HG03558 (cell line): Measurements from ENCODE around the gene TRAM2.
"Not testable (repeated sequence)": the region's sequence is repeated elsewhere in the genome, so short reads cannot be mapped to it uniquely, and the experiment has no call there.

Experiments
- ATAC-seq: cut with Tn5 transposase; IDR thresholded peaks from one replicate; pipeline ENCODE4 v1.9.1; 2021; ENCODE audit warnings: moderate number of reproducible peaks; ENCODE audit not compliant: unreplicated experiment; ENCODE audit errors: extremely low read depth

TRAM2 gene

GRCh38 chr6:52499026-52499425 lies 77.8 kb downstream of the TRAM2 start:
- no peak for ATAC-seq

DNA sequence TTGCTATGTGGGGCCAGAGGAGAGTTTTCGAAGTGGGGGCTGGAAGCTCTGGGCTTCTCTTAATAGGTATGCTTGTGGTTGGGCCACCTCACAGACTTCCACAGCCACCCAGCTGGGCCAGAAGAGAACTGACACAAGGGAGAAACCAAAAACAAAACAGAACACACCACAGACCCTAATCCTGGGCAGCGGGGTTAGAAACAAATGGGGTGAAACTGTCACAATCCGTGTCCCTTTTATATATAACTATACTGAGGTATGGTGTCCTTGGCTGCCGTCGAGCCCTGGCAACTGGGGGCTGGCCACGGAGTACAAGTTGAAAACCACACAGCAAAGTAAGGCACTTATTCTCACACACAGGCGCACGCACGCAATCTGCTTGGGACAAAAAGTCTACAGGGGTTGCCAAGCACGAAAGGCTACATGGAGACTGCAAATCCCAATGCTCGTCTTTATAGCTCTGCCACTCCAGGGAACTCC lies 78.3 kb downstream of the TRAM2 start:
- peak; percentile 29 for ATAC-seq

DNA sequence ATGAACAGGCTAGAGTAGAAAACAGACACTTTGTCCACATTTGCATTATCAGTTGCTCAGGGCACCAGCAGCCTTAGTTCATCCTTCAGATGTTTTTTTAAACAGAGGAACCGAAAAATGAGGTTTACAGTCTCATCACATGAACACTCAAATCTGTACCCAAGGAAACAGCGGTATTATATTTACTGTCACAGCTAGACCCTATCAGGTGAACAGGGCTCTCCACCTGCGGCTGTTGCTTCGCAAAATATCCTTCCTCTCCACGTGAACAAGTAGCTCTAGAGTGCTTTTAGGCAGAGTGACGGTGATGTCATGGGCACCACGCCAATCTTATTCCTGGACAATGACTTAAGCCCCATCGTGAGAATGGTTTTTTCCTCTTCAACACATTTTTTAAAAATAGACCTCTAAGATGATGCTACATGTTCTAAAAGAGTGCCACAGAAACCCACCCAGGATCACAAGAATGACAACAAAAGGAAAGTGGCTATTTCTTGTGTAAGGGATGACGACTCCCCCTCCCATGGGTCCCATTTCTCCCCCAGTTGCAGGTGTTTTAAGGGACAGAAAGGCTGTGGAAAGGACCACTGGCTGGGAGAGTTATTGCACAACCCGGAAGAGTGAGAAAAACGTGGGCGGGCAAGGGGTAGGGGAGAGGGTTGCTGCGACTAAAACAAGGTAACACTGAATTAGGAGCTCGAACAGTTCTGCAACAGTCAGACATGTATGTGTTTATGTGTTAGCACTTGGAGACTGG lies 79.0 kb downstream of the TRAM2 start:
- peak; percentile 86 for ATAC-seq

DNA sequence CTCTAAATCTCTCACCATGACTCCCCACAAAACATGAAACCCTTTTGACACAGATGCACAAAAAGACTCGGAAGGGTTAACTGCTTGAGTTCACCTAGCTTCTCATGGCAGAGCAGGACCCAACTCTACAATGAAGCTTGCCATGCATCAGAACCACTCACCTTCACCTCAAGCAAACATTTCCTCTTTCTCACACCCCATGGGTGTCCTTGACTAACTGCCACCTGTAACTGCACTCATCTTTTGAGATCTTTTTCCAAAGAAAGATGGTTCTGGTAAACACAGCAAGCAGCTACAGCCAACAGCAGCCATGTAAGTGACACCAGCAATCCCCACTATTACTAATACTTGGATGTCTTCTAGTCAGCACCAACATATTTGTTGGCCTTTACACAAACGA lies 80.2 kb downstream of the TRAM2 start:
- ATAC-seq: no peak

GRCh38 chr6:52495922-52496321 lies 80.9 kb downstream of the TRAM2 start:
- no peak for ATAC-seq

- no peak for ATAC-seq
Observed at GRCh38 chr6:52494298-52495072, 82.4 kb downstream of the TRAM2 start.

- ATAC-seq: no peak
Observed at GRCh38 chr6:52493669-52494068, 83.2 kb downstream of the TRAM2 start.

DNA sequence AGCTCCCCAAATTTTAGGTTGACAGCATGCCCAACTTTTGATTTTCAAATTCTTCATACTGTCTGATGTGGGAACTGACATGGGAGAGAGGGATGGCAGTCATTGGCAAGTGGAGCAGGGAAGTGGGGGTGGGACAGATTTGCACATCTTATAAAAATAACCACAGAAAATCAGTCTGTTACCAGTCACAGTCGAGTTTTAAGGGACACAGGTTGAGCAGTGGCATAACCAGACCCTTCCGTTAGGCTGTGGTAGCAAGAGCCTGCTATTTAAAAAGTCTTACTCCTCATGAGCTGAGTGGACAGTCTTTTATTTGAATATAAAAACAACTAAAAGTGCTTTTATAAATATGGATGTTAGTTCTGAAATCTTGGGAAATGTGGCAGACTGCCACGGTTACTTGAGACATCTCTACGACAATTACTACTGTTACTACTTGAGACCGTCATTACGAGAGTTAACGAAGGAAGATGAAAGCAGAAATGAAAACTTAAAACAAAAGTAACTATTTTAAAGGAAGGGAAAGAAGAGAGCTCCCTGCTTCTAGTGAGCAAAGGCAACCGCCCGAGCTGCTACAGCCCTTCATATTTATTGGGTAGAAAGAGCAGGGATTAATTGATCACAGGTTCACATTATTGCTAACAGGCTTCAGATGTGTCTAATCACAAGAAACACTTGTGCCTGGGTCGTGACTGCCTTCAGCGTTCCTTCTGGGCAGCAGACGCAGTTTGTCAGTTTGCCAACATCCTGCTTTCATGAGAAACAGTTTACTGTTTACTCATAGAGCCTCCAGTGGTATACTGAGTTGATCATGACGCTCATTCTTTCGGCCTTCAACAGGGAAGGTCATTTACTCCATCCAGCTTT lies 85.4 kb downstream of the TRAM2 start:
- peak; percentile 59 for ATAC-seq

GRCh38 chr6:52489881-52490280 lies 87.0 kb downstream of the TRAM2 start:
- no peak for ATAC-seq

DNA sequence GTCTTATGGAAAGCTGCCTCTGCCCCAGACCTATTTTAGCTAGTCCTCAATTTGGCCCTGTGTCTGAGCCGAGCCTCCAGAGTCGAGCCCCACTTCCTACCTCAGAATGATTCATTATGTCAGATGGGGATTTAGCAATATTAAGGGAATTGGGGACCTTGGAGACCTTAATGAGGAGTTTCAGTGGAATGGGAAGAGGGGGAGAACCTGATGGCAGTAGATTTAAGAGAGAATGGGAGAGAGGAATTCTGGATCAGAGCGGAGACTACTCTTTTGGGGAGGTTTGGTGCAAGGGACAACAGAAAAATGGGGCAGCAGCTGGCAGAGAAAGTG lies 93.2 kb downstream of the TRAM2 start:
- ATAC-seq: no peak

DNA sequence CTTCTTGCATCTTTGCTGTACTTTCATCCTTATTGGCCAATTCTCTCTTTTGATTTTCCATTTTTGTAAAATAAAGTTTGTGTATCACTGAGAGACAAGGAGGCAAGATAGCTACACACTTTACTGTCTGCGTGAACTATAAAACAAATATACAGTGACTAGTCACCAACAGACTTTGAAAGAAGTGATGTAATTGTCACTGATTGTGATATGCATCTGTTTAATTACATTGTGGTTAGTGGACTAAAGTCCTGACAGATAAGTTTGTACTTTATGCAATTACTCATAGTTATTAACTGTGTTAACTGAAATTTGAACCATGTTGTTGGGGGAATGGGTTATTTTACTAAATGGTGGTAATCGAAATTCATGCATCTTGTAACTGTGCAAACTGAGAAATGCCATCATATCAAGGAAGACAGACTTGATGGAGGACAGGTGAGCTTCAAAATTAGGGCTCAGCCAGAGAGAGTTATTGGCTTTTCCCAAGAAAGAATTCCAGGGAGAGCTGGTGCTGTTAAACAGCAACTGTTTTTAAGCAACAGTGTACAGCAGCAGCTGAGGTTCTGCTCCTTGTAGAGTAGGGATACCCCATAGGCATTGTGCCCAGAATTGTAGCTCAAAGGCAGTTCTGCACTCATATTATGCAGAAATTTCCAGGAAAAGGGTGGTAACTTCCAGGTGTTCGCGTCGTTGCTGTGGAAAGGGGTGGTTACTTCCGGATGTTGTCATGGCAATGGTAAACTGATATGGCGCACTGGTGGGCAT lies 93.8 kb downstream of the TRAM2 start:
- no peak for ATAC-seq

DNA sequence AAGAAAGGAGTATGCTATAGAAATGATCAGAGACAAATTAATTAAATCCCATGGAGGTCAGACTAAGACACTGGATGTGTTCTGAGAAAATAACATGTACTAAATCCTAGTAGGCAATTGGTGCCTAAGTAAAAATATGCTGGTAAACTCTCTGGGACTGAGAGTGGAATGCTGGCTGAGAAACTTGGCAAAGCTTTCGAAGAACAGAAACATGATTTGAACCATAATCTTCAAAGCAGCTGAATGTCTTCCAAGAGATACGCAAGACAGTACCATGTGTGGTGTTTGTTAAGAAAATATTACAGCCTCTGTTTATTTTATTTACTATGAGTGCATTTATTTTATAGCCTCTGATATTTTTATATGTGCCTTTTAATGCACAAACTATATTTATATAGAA lies 101.6 kb downstream of the TRAM2 start:
- ATAC-seq: no peak

DNA sequence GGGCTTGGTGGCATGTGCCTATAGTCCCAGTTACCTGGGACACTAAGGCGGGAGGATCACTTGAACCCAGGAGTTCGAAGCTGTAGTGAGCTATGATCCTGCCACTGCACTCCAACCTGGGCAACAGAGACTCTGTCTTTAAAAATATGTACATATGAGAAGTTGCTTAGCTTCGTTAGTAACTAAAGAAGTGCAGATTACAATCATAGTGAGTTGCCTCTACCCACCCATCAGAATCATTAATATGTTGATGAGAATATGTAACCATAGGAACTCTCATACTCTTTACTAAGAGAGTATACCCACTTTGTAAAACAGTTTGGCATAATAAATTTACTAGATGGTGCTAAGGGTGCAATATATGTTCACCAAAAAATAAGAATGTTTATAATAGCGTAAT lies 102.7 kb downstream of the TRAM2 start:
- ATAC-seq: no peak

DNA sequence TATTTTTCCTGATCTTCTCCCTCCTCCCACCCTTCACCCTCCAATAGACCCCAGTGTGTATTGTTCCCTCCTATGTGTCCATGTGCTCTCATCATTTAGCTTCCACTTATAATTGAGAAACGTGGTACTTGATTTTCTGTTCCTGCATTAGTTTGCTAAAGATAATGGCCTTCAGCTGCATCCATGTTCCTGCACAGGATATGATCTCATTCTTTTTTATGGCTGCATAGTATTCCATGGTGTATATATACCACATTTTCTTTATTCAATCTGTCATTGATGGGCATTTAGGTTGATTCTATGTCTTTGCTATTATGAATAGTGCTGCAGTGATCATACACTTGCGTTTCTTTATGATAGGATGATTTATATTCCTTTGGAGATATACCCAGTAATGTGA lies 115.7 kb downstream of the TRAM2 start:
- not testable (repeated sequence) for ATAC-seq

- no peak for ATAC-seq
Observed at GRCh38 chr6:52457096-52457495, 119.8 kb downstream of the TRAM2 start.

- no peak for ATAC-seq
Observed at GRCh38 chr6:52454556-52454955, 122.3 kb downstream of the TRAM2 start.
